PC-9 (cell line): ENCODE results near the gene REPS2. TPM values are rescaled to one million over a fixed set of nuclear protein-coding genes. Genes with fewer than 3 reads are reported as not detected.
"Not testable (repeated sequence)": the region's sequence is repeated elsewhere in the genome, so short reads cannot be mapped to it uniquely, and the experiment has no call there.

Experiments
- BruUV-seq: library from RNA; stranded (reverse); fragments of 400-500 nt; replicated peaks from 2 replicates; lab custom pipeline; 2021; lab: Mats Ljungman, UMichigan
- CTCF ChIA-PET: fragments of 300-600 bp; sonication (Branson Sonifier 250); formaldehyde crosslinking; loops from one replicate; lab custom pipeline; 2022; ENCODE audit warnings: antibody characterized with exemption; lab: Charles Lee
- POLR2A ChIA-PET: fragments of 300-600 bp; sonication (Branson Sonifier 250); formaldehyde crosslinking; loops from one replicate; lab custom pipeline; 2022; ENCODE audit warnings: antibody characterized with exemption; ENCODE audit not compliant: unreplicated experiment; lab: Charles Lee
- DNase-seq, 2 experiments: peaks; one replicate each; pipeline versions ENCODE4 v3.0.0 to v3.0.0-alpha.2; 2015 to 2022; ENCODE audit warnings: mixed read lengths in 1 of 2
- H2AFZ ChIP-seq: fragments of 200-600 bp; sonication (generic); 2 replicates; pipeline ENCODE4 v1.8.1; 2017; ENCODE audit warnings: antibody characterized with exemption
- H3F3A ChIP-seq: fragments of 200-600 bp; sonication (generic); 2 replicates; pipeline ENCODE4 v1.8.1; 2017; ENCODE audit warnings: antibody characterized with exemption, mild to moderate bottlenecking, low read depth; ENCODE audit not compliant: insufficient read depth
- H3K27ac ChIP-seq: fragments of 200-600 bp; sonication (generic); 2 replicates; pipeline ENCODE4 v1.6.1; 2016; ENCODE audit warnings: mixed run types
- H3K27me3 ChIP-seq: fragments of 200-600 bp; sonication (generic); 2 replicates; pipeline ENCODE4 v1.6.1; 2016; ENCODE audit warnings: low read depth, mixed run types; ENCODE audit not compliant: insufficient read depth
- H3K36me3 ChIP-seq: fragments of 200-600 bp; sonication (generic); 2 replicates; pipeline ENCODE4 v1.6.1; 2016; ENCODE audit warnings: low read depth, mixed run types
- H3K4me1 ChIP-seq: fragments of 200-600 bp; sonication (generic); replicated peaks from 2 replicates; pipeline ENCODE4 v1.6.1; 2016; ENCODE audit warnings: mixed run types; ENCODE audit not compliant: insufficient read depth
- H3K4me2 ChIP-seq: fragments of 200-600 bp; sonication (generic); 2 replicates; pipeline ENCODE4 v1.6.1; 2017; ENCODE audit warnings: mixed run types
- H3K4me3 ChIP-seq: fragments of 200-600 bp; sonication (generic); 2 replicates; pipeline ENCODE4 v1.6.1; 2016; ENCODE audit warnings: mixed run types
- H3K79me2 ChIP-seq: fragments of 200-600 bp; sonication (generic); 2 replicates; pipeline ENCODE4 v1.6.1; 2017; ENCODE audit warnings: low read depth, mixed run types
- H3K9me2 ChIP-seq: fragments of 200-600 bp; sonication (generic); 2 replicates; pipeline ENCODE4 v1.8.1; 2017; ENCODE audit warnings: mild to moderate bottlenecking; ENCODE audit not compliant: insufficient read depth
- H3K9me3 ChIP-seq: fragments of 200-600 bp; sonication (generic); 2 replicates; pipeline ENCODE4 v1.8.1; 2016; ENCODE audit warnings: low read depth; ENCODE audit not compliant: insufficient read depth
- H4K20me1 ChIP-seq: fragments of 200-600 bp; sonication (generic); 2 replicates; pipeline ENCODE4 v1.8.1; 2017; ENCODE audit not compliant: insufficient read depth
- EZH2 ChIP-seq: fragments of 200-600 bp; sonication (generic); IDR thresholded peaks from 2 replicates; pipeline ENCODE4 v1.8.0; 2017; ENCODE audit warnings: antibody characterized with exemption, low read depth
- intact Hi-C: fragments of 100-400 bp; cut with micrococcal nuclease; formaldehyde crosslinking; loops from one replicate; pipeline ENCODE4 v1.10.0; 2022; ENCODE audit not compliant: unreplicated experiment
- total RNA-seq: library from RNA; stranded (reverse); gene quantifications from 2 replicates; pipeline ENCODE4 v1.2.3, GENCODE V29; 2021
- TF ChIP-seq, protein P1 (sequence below): fragments of 200-600 bp; sonication (generic); conservative IDR thresholded peaks from 2 replicates; pipeline ENCODE4 v1.6.1; 2017; ENCODE audit warnings: mixed run types, antibody characterized with exemption, mild to moderate bottlenecking, moderate library complexity

The REPS2 gene
- total RNA-seq, 1 experiment from 2014 or later = 29.2 TPM

DNA sequence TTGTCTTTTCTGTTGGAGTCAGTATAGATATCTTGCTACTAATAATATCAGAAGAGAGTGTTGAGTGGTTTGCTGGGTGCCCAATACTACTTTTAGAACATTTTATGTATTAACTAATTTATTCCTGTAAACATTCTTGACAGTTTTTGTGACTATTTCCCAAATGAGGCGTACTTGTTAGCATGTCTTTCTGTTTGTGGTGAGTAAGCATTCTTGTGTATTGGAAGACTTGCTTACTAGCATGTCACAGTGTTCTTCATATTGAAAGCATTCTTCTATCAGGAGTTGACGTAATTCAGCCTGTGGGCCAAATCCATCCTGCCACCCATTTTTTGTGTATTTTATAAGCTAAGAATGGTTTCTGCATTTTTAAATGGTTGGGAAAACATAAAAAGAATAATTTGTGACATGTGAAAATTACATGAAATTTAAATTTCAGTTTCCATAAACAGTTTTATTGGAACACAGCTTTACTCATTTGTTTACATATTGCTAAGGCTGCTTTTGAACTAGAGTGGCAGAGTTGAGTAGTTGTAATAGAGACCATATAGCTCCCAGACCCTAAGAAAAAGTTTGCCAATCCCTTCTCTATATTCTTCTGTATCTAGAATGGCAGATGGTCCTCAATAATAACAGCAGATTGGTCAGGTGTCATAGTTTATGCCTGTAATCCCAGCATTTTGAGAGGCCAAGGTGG is 20.4 kb downstream of the REPS2 start:
- peaks cover 5% of the 10 kb centered on the region; the same call in 1 of the 2 replicates for H3K9me3 ChIP-seq
- no peak overlapping the region for H3K4me3 ChIP-seq
- no peaks in the 10 kb centered on the region for H4K20me1 ChIP-seq
- ChIA-PET POLR2A (no interaction called here), CTCF (interaction anchor here (0.6 kb wide), 1 partner anchor 19 kb away, joined by 3 read pairs; no protein-coding TSS in a partner anchor)
- H3K36me3 ChIP-seq = no peaks in the 10 kb centered on the region
- H3K27me3 ChIP-seq = no peaks in the 10 kb centered on the region
- TF ChIP-seq EZH2 = no peak
- TF ChIP-seq, protein P1, sequence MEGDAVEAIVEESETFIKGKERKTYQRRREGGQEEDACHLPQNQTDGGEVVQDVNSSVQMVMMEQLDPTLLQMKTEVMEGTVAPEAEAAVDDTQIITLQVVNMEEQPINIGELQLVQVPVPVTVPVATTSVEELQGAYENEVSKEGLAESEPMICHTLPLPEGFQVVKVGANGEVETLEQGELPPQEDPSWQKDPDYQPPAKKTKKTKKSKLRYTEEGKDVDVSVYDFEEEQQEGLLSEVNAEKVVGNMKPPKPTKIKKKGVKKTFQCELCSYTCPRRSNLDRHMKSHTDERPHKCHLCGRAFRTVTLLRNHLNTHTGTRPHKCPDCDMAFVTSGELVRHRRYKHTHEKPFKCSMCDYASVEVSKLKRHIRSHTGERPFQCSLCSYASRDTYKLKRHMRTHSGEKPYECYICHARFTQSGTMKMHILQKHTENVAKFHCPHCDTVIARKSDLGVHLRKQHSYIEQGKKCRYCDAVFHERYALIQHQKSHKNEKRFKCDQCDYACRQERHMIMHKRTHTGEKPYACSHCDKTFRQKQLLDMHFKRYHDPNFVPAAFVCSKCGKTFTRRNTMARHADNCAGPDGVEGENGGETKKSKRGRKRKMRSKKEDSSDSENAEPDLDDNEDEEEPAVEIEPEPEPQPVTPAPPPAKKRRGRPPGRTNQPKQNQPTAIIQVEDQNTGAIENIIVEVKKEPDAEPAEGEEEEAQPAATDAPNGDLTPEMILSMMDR = no peak
- no peak overlapping the region for H3K27ac ChIP-seq
- DNase-seq = no peak
- no peaks in the 10 kb centered on the region for H3K9me2 ChIP-seq
- H3K4me2 ChIP-seq = no peak overlapping the region
- intact Hi-C loops = no loop called here
- H3K4me1 ChIP-seq = peaks cover 7% of the 10 kb centered on the region; the same call in 1 of the 2 replicates
- BruUV-seq = no TSS peak
- no peak overlapping the region for H2AFZ ChIP-seq
- H3F3A ChIP-seq = no peaks in the 10 kb centered on the region; the same call in 1 of the 2 replicates
- no peaks in the 10 kb centered on the region for H3K79me2 ChIP-seq

DNA sequence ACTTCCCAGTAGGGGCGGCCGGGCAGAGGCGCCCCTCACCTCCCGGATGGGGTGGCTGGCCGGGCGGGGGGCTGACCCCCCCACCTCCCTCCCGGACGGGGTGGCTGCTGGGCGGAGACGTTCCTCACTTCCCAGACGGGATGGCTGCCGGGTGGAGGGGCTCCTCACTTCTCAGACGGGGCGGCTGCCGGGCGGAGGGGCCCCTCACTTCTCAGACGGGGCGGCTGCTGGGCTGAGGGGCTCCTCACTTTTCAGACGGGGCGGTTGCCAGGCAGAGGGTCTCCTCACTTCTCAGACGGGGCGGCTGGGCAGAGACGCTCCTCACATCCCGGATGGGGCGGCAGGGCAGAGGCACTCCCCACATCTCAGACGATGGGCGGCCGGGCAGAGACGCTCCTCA is 22.3 kb downstream of the REPS2 start:
- H3K4me1 ChIP-seq = not testable (repeated sequence)

DNA sequence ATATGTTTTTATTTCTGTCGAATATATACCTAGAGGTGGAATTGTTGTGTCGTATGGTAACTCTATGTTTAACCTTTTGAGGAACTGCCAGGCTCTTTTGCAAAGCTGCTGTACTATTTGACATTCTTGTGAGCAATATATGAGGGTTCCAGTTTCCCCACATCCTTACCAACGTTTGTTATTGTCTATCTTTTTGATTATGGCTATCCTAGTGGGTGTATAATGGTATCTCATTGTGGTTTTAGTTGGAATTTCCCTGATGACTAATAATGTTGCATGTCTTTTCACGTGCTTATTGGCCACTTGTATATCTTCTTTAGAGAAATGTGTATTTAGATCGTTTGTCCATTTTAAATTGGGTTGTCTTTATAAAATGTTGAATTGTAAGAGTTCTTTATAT is 24.5 kb downstream of the REPS2 start:
- TF ChIP-seq, protein P1 = no peak
- TF ChIP-seq EZH2 = no peak
- 0 out of 2 replicates have a peak overlapping the region, but pooled peaks have one; percentile 16 for H3K27ac ChIP-seq
- H3K4me3 ChIP-seq = no peak overlapping the region
- no peak for DNase-seq
- H3K4me2 ChIP-seq = no peak overlapping the region
- no peaks in the 10 kb centered on the region for H3K36me3 ChIP-seq
- H3K27me3 ChIP-seq = no peaks in the 10 kb centered on the region
- no peak overlapping the region for H2AFZ ChIP-seq
- ChIA-PET CTCF (no interaction called here), POLR2A (no interaction called here)
- H4K20me1 ChIP-seq = no peaks in the 10 kb centered on the region
- peaks cover 5% of the 10 kb centered on the region; the same call in 1 of the 2 replicates for H3K9me3 ChIP-seq
- H3F3A ChIP-seq = no peaks in the 10 kb centered on the region; the same call in 1 of the 2 replicates
- no peaks in the 10 kb centered on the region for H3K9me2 ChIP-seq
- no TSS peak for BruUV-seq
- intact Hi-C loops = no loop called here
- H3K79me2 ChIP-seq = no peaks in the 10 kb centered on the region
- H3K4me1 ChIP-seq = peaks cover 7% of the 10 kb centered on the region; the same call in 1 of the 2 replicates

More for the DNA sequence above, 22.3 kb downstream of the REPS2 start:
- intact Hi-C loops, DNase-seq, H3K36me3 ChIP-seq, H3K9me3 ChIP-seq, H3K9me2 ChIP-seq, H3F3A ChIP-seq, H3K4me3 ChIP-seq, BruUV-seq, H3K27ac ChIP-seq, POLR2A ChIA-PET, H3K79me2 ChIP-seq, H3K27me3 ChIP-seq, H3K4me2 ChIP-seq, CTCF ChIA-PET, H4K20me1 ChIP-seq, H2AFZ ChIP-seq: not testable (repeated sequence)
